Activated T-cell treated with anti-CD3 and anti-CD28 coated beads, Interleukin-2, amount 50 U/mL, for 48 hours (primary cell): Measurements from ENCODE around the gene SSBP3.

ENCODE experiments used
- DNase-seq, 2 experiments: peaks; one replicate each; pipeline ENCODE4 v3.0.0-alpha.2; 2020

The SSBP3 gene

DNA sequence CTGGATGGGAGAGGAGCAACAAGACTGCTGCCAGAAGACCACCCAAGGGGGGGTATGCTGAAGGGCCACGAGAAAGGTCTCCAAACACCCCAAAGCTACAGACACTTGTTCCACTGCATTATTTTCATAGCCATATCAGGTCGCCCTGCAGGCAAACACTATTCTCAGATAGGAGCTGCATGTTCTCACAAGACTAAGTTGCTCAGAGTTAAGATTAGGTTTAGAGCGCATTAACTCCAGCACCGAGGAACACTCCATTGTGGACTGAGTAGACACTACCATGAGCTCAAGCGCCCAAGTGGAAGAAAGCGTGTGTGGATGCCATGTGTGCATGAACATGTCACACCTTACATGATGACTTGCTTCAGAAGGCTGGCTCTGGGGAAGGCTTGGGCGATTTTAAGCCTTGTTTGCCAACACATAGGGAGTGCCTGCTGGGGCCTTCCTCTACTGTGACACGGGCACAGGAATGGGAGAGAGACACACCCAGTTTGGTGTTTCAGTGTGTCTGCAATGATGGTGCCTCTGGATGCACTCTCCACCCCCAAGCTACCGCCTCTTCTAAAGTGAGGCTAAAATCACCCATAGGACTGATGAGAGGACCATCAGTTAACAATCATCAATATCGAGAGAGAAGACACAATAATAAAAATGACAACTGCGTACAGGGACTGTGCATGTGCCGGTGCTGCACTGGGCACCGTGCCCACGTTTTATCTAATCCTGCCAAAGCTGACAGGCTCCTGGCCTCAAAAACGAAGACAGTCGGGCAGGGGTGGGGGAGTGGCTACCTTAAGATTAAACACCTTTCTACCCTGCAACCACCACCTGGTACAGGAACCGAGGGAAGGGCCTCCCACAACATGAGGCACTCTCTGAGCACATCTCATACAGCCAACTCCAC is 34.9 kb downstream of the SSBP3 start:
- DNase-seq, result no peak

DNA sequence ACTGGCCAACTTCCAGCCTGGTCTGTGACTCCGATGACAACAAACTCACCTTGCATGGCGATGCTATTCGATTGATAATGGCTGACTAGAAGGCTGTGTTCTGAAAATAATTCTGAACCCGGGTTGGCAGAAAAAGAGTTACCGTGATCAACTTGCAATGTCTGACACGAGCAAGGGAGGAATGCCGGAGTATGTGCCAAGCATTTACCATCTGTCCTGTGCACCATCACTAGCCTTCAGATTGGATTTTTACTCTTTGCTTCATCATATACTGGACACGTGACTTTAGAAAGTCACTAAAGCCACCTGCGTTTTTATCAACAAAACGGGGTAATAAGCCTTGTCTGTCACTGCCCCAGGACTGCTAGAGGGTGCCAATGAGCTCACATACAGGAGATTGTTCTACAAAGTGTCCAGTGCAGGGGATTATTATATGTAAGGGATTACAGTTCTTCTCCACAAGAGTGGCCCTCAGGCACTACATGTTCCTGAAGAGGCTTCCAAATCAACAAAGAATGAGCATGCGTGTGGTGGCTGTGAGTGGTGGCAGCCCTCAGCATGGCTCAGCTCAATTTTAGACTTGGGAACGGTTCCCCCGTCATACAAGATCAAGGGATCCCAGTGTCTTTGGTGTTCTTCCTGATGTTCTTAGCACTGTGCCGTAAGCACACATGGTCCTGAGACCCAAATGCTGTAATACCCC is 35.8 kb downstream of the SSBP3 start:
- DNase-seq, result no peak

DNA sequence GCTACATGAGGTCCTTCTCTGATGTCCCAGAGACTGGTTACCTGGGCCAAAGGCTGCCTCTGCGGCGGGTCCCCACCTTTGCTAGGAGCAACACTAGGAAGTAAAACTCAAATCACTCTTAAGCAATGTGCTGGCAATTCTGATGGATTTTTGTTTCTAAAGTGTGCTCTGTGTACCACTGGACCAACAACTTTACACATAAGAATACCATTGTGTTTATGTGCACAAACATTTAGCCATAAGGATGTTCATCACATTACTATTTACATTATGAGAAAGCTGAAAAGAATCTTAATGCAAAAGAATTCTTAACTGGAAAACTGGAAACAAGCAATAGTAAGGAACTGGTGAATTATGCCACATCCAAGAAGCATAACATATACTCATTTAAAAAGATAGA is 38.6 kb downstream of the SSBP3 start:
- DNase-seq, result no peak

DNA sequence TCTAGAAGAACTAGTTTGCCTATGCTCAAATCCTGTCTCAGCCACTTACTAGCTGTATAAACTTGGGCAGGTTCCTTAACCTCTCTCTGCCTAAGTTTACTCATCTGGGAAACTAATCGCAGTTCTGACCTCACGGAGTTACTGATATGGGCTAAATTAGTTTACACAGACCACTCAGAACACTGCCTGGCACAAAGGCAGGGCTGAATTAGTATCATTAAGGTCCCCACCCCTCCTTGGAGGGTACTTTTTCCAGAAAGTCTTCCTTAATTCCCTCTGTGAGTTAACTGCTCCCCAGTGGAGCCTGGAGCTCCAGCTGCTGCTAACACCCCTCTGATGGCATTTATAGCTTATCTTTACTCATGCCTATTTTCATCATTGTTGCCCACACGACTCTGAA is 40.3 kb downstream of the SSBP3 start:
- no peak for DNase-seq

DNA sequence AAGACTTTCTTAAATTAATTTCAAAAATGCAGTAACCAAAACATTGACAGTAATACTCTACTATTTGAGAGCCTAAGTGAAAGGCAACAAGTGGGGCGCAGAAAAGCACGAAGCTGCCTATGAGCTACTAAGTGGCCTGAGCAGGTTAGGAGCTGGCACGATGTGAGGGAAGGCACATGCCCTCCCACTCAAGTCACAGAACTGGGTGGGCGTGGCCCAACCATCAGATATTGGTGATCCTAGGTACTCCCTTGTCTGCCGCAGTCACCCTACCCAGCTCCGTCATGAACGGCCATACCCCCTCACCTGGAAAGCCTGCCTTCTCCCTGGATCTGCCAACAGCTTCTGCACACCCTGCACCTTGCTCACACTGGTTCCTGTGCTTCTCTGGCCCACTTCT is 40.8 kb downstream of the SSBP3 start:
- no peak for DNase-seq

DNA sequence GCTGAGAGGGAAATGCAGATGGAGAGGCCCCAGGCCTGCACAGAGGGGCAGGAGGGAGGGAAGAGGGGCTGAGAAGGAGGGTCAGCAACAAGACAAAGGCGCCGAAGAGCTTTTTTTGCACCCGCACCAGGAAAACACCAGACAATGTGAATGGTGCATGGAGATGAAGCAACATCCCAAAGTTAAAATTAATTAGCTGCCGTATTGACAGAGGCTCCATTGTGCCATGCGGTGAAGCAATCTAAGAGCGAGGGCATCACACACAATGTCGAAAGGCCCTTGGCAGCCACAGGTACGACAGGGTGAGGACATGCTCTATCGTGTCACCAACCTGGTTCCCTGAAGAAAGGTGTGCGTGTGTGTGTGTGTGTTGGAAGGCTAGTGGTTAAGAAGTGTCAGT is 41.2 kb downstream of the SSBP3 start:
- DNase-seq, result no peak

DNA sequence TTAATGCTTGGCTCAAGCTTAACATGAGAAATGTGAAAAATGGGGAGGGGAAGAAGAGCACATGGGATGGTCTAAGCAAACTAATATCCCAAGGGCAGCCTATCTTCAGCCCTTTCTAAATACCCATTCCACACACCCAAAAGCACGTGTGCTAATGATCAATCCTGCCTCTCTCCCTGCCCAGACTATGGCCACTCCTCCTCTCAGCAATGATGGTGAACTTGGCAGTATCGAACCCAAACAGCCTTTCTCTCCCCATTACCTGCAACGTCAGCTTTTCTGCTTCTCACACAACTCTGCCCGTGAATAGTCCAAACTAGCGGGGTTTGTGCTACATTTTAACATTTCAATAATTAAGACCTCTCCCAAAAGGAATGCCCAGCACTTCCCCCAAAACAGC is 41.6 kb downstream of the SSBP3 start:
- DNase-seq, result no peak

DNA sequence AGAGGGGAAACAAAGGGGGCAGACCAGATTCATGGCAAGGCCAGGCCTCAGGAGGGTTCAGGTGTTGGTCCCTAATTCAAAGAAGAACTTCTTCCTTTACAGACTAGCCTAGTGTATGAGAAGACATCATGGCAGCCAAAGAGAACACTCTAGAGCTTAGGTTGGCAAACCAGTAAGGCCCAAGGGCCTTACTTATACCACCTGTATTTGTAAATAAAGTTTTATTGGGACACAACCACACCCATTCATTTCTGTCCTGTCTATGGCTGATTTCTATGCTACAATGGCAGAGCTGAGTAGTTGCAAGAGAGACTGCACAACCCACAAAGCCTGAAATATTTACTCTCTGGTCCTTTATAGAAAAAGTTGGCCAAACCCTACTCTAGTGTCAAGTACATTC is 42.3 kb downstream of the SSBP3 start:
- no peak for DNase-seq

DNA sequence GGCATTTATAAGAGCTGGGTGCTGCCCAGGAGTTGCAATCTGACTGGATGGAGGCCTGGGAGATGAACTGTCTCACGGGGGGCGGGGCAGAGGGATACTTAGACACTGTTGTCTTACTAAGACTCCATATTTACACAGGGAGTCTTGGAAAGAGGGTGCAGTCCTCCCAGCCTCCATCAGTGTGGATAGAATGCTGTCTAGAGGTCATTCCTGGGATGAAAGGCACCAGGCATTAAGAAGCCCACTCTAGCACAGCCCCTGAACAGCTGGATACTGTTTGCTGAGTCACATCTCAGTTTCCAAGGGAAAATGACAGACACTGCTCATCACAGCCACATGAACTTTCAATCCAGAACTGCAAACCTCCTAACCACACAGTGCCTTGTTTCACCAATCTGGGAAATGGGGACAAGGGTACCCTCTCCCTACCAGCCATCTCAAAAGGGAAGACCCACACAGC is 43.3 kb downstream of the SSBP3 start:
- no peak for DNase-seq

DNA sequence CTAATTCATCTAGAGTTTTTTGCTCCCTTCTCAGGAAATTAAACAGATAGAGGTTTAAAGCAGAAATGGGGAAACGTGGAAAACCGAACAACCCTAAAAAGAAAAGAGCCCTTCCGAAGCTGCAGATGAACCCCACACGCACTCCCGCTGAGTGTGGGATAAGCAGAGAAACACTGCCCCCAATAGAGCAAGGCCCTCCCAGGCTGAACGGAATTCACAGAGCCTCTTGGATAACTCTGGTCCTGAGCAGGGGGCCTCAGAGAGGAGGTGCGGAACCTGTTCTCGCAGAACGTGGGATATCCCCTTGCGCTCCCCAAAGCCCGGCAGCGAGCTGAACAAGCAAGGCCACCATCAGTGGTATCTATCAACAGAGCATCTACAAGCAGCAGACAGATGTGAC is 44.9 kb downstream of the SSBP3 start:
- no peak for DNase-seq

DNA sequence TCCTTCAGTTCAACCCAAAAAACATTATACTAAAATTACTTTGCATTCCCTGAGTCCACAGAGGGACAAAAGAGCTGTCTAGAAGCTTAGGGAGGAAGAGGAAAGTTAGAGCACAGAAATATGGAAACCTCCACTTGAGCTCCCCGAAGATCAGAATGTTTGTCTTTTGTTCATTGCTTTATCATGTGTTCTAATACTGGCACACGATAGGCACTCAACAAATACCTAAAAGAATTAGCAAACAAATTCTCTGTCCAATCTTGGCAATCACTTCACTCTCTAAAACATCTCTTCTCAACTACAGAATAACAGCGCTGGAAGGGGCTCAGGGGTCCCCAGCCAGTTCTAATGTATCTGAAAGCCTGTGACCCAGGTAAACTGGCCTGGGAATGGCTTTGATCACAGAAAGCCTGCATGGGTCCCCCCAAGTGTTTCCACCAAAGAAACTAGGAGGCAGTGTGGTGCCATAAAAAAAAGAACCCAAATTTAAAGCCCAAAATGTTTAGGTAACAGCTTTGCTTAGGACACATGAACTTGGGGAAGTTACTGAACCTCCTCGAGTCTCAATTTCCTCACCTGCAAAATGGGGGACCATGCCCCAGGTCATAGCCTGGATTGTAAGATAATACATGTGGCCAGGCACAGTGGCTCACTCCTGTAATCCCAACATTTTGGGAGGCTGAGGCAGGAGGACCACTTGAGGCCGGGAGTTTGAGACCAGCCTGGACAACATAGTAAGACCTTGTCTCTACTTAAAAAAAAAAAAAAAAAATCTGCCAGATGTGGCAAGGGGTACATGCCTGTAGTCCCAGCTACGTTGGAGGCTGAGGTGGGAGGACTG is 45.8 kb downstream of the SSBP3 start:
- DNase-seq, result no peak

DNA sequence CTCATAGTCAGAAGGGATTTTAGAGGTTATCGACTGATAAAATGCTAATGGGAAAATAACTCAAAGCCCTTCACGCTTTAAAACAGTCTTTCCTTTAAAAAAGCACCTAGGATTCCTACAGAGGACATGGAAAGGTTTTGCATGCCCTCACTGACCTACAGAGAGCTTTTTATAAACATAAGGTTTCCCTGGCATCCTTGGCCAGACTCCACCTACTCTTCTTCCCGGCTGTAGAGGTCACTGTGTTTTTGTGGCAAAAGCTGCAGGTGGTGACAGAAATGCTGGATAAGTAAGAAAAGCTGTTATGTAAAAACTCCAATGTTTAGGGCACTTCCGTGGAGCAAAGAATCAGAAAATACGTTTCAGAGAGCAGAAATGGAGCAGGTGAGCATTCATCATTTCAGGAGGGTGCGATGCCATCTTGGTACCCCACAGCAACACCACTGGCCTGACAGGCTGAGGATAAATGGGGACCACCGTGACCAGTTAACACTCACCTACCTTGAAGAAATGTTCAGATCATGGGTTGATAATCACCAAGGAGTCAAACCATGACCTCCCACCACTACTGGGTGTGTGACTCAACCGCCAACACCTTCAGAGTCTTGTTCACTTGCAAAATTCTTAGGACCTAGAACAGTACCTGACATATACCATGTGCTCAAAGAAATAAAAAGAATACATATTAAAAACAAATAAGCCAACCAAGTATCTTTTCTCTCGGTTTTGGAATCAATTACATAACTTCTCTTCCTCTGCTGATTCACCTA is 46.6 kb downstream of the SSBP3 start:
- peak; percentile 46 to 49 for DNase-seq

DNA sequence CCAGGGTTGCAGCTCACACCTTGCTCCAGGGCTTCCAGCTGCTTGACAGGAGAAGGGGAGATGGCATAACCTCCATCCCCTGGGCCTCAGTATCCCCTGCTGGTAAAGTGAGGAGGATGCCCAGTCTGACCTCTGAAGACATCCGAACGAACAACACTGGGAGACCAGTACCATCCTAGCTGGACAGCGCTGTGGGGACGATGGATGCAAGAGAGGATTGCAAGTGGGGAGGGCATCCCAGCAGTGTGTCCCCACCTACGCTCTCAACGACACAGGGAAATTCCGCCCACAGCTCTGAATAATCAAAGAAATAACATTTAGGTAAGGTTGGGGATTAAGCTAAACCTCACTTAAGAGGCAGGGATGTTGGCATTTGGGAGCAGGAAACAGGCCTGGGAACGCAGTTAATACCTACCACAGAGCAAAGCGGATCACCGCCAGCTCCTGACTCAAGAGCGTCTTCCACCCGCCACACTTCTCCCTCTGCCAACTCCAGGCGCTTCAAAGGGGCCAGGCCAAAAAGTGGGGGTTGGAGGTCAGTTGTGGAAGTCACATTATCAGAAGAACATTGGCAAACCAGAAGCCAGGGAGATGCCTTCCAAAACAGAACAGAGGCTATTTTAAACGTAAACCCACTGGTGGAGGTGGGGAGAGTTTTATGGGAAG is 47.6 kb downstream of the SSBP3 start:
- no peak for DNase-seq

DNA sequence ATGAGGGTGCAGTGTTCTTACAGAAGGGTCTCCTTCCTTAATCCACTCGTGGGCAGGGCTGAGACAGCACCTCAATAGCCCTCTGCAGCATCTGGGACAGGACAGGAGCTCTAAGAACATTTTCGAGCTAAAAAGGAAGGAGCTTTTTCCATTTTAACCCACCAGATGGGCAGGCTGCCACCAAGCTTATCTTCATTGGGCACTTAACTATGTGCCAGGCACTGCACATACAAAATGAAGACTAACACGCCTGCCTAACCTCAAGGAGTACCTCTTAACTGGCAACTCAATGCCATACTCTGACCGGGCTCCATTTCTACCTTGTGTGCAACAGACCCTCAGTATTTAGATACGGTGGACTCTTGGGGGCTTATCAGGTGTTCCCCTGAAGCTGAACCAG is 48.2 kb downstream of the SSBP3 start:
- no peak for DNase-seq

DNA sequence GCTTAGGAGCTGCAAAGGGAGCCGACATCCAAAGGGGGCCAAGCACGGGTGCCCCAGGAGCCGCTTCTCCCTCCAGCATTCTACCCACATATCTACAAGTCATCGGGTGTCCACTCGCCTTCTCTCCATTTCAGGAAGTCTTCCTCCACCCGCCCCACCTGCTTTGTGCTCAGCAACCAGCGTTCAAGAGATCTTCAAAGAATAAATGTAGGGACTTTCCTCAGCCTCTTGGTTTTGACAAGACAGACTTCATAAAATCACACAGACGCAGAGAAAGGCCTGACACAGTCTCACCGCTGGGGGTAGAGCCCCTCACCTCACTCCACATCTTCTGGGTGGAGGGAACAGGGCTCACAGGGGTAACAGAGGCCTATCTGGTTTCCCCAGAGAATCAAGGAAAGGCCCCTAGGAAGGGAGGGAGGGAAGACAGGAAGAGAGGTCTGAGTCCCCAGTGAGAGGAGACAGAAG is 49.5 kb downstream of the SSBP3 start:
- DNase-seq, result peak; percentile 52 to 53

DNA sequence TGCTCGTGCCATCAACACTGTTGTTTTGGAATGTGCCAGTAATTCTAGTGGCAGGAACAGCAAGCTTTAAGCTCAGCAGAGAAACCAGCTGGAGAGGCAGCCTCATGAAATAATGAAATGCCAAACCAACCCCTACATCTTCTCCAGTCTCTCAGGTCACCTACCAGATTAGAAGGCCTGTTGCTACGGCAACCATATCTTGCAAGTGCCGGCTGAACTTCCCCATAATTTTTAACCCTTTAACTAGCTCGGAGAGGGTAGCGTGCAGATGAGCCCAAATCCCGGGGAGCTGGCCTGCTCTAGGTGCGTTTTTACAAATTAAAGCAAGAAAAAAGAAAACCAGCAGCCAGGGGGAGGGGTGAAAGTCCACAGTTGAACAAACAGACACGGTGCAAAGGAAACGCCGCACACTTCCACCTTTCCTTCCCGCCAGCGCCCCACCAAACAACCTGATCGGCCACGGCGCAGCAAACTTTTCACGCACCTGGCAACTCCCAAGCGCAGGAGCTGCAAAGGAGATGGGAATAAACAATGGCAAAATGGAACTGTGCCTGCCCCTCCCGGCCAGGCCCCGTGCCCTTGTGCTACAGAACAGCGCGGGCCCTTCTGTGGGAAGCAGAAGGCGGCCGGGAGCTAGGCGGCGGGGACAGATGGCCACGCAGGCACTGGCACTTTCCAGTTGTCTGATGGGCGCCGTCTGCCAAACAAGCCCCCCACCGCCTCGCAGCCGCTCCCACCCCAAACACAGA is 50.1 kb downstream of the SSBP3 start:
- no peak for DNase-seq

DNA sequence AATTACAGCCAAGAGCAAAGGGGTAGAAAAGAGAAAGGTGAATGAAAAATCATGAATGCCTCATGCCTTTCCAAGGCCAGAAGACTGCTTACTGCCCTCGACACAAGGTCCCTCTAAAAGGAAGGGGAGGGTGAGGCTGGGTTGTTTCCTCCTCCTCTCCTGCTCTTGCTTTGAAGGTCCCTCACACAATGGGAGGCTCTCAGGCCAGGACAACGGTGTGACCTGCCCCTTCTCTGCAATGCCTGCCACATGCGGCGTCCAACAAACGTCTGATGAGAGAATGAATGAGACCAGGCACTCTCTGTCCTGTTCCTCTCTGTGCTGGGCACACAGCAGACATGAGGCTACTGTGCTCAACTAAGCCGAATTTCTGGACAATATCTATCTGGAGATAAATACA is 51.3 kb downstream of the SSBP3 start:
- DNase-seq, result no peak

DNA sequence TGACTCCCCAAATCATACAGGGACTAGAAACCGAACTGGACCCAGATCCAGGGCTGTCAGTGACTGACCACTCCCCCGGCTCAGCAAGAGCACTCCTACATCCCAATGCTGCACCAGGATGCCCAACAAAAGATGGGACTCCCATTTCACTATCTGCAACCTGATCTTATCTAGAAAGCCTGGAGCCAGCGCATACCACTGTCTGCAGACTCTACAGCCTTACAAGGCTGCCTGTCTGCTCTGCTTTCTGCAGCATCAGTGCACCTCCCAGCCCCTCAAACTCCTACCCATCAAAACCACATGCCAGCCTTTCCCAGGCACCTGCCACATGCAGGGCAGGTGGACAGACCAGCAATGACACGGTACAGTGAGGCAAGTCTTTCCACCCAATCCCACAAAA is 52.2 kb downstream of the SSBP3 start:
- no peak for DNase-seq

DNA sequence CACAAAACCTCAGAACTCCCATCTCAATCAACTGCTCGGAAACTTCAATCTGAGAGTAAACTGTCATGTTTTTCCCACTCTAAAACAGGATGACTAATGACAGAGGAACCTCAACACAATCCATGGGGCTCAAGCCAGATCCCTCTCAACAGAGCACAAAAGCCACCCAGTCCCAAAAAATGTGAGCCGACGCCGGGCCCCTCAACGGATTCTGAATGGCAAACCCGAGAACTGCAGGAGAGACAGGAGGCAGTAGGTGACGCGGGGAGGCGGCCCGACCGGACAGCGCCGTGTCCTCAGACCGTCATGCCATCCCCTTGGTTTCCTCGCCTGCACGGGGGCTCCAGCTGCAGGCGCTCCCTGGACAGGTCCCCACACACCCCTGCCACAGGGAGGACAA is 53.4 kb downstream of the SSBP3 start:
- no peak for DNase-seq

DNA sequence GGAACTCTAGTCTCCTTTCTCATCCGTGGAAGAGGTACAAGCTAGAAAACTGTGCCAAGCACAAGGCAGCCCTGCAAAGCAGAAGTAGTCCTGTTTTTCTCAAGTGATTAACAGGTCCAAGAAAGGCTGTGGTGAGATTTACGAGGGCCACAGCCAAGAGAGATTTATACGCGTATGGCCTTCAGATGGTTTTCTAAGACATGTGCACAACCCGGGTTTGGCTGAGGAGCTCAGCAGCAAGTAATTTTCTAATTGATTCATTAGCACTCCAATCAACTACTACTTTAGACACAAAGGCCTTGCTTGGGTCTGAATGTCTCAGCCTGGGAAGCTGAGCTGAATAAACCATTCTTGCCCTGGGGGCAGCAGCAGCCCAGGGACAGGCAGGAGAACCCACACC is 55.8 kb downstream of the SSBP3 start:
- no peak for DNase-seq

DNA sequence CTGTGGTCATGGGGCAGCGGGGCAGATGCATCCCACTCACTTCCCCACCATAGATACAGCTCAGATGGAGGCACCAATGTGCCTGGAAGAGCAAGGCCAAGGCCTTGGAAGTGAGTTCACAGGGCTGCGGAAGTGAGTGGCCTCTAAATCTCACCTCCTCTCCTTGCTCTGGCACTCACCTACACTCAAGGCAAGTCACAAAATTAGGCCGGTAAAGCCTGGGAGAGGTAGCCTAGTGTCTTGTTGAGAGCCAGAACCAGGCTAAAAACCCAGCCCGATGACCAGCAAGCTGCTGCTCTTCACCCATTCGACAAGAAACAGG is 57.5 kb downstream of the SSBP3 start:
- no peak for DNase-seq
